Fibroblast of skin of back (primary cell): ENCODE results near the gene DDI2.
A peak's percentile ranks its signal among the peaks of the same experiment; 100 is the strongest.
"Not testable (repeated sequence)": the region's sequence is repeated elsewhere in the genome, so short reads cannot be mapped to it uniquely, and the experiment has no call there.

ENCODE experiments used
- DNase-seq: peaks from one replicate; pipeline ENCODE4 v3.0.0-alpha.2; 2013

DDI2 gene

GRCh38 chr1:15680561-15681348, 63.5 kb downstream of the DDI2 start:
- peak; percentile 85 for DNase-seq

GRCh38 chr1:15681349-15682292, 64.4 kb downstream of the DDI2 start:
- DNase-seq = no peak

GRCh38 chr1:15682936-15683341, 65.7 kb downstream of the DDI2 start:
- DNase-seq = no peak

- no peak for DNase-seq
These were observed 66.2 kb downstream of the DDI2 start for GRCh38 chr1:15683345-15684039.

- peak; percentile 63 for DNase-seq
These were observed 66.8 kb downstream of the DDI2 start, which contains the start of gene PLEKHM2 for GRCh38 chr1:15684042-15684461. TSS of gene PLEKHM2 (plus strand) at chr1:15684320. CDS start at chr1:15684559, 239 bp downstream.

- DNase-seq = peak; percentile 27
These were observed 67.4 kb downstream of the DDI2 start for GRCh38 chr1:15684468-15685291.

- DNase-seq = no peak
These were observed 68.6 kb downstream of the DDI2 start for GRCh38 chr1:15685820-15686219.

GRCh38 chr1:15687446-15687845, 70.2 kb downstream of the DDI2 start:
- DNase-seq = no peak

GRCh38 chr1:15690317-15690716, 73.1 kb downstream of the DDI2 start:
- no peak for DNase-seq

GRCh38 chr1:15691434-15692032, 74.3 kb downstream of the DDI2 start:
- no peak for DNase-seq

GRCh38 chr1:15692121-15692682, 74.9 kb downstream of the DDI2 start:
- DNase-seq = no peak

GRCh38 chr1:15693371-15693770, 76.1 kb downstream of the DDI2 start:
- no peak for DNase-seq

- DNase-seq = no peak
These were observed 79.8 kb downstream of the DDI2 start for GRCh38 chr1:15696956-15697521.

- DNase-seq = no peak
These were observed 80.9 kb downstream of the DDI2 start for GRCh38 chr1:15698201-15698600.

GRCh38 chr1:15699321-15699720, 82.1 kb downstream of the DDI2 start:
- not testable (repeated sequence) for DNase-seq

GRCh38 chr1:15700508-15700907, 83.2 kb downstream of the DDI2 start:
- DNase-seq = no peak

GRCh38 chr1:15701784-15702183, 84.5 kb downstream of the DDI2 start:
- DNase-seq = no peak

- no peak for DNase-seq
These were observed 85.7 kb downstream of the DDI2 start for GRCh38 chr1:15702722-15703550.

GRCh38 chr1:15703562-15703961, 86.3 kb downstream of the DDI2 start:
- DNase-seq = peak; percentile 87
